ENCODE measurements around the gene RALGPS1.

DNA sequence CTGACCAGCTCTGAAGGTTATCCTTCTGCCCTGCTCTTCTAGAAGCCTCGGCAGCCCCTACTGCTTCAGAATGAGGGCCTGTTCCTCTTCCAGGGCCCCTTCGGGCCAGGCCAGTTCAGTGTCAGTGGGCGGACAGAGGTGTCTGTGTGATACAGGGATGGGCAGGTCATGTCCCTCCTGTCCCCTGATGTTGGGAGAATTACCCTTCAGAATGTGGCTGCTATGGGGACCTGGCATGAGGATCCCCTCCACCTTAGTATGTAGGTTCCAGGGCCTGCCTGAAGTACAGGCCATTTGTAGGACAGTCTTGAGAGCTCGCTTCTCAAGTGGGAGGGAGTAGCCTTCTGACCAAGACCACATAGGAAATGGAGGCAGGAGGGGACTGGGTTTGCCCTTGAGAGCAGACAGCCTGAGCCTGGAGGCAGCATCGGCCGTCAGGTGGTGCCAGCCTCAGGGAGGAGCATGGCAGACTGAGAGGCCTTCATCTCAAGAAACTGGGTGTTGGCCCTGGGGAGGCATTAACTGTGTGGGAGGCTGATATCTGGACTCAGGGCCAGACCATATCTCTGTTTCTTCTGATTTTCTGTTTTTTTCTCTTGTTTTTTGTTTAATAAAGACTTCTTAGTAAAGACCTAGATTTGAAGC, 175.9 kb downstream of the RALGPS1 start:
- TF ChIP-seq SIN3A (IDR thresholded peaks at IDR 0.05; ENCODE audit: borderline replicate concordance, low read depth, low read length), result no peak
- TF ChIP-seq, protein P1, sequence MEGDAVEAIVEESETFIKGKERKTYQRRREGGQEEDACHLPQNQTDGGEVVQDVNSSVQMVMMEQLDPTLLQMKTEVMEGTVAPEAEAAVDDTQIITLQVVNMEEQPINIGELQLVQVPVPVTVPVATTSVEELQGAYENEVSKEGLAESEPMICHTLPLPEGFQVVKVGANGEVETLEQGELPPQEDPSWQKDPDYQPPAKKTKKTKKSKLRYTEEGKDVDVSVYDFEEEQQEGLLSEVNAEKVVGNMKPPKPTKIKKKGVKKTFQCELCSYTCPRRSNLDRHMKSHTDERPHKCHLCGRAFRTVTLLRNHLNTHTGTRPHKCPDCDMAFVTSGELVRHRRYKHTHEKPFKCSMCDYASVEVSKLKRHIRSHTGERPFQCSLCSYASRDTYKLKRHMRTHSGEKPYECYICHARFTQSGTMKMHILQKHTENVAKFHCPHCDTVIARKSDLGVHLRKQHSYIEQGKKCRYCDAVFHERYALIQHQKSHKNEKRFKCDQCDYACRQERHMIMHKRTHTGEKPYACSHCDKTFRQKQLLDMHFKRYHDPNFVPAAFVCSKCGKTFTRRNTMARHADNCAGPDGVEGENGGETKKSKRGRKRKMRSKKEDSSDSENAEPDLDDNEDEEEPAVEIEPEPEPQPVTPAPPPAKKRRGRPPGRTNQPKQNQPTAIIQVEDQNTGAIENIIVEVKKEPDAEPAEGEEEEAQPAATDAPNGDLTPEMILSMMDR (IDR thresholded peaks at IDR 0.05), result no peak
- TF ChIP-seq, protein P2, sequence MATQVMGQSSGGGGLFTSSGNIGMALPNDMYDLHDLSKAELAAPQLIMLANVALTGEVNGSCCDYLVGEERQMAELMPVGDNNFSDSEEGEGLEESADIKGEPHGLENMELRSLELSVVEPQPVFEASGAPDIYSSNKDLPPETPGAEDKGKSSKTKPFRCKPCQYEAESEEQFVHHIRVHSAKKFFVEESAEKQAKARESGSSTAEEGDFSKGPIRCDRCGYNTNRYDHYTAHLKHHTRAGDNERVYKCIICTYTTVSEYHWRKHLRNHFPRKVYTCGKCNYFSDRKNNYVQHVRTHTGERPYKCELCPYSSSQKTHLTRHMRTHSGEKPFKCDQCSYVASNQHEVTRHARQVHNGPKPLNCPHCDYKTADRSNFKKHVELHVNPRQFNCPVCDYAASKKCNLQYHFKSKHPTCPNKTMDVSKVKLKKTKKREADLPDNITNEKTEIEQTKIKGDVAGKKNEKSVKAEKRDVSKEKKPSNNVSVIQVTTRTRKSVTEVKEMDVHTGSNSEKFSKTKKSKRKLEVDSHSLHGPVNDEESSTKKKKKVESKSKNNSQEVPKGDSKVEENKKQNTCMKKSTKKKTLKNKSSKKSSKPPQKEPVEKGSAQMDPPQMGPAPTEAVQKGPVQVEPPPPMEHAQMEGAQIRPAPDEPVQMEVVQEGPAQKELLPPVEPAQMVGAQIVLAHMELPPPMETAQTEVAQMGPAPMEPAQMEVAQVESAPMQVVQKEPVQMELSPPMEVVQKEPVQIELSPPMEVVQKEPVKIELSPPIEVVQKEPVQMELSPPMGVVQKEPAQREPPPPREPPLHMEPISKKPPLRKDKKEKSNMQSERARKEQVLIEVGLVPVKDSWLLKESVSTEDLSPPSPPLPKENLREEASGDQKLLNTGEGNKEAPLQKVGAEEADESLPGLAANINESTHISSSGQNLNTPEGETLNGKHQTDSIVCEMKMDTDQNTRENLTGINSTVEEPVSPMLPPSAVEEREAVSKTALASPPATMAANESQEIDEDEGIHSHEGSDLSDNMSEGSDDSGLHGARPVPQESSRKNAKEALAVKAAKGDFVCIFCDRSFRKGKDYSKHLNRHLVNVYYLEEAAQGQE (IDR thresholded peaks at IDR 0.05; ENCODE audit: low read depth, low read length), result no peak
